CD4-positive, alpha-beta T cell treated with Interleukin-17A for 1 hour (primary cell): Measurements from ENCODE around the gene BEND6.

Experiments used
- DNase-seq: peaks from one replicate; pipeline ENCODE4 v3.0.0-alpha.2; 2020

BEND6 gene, protein sequence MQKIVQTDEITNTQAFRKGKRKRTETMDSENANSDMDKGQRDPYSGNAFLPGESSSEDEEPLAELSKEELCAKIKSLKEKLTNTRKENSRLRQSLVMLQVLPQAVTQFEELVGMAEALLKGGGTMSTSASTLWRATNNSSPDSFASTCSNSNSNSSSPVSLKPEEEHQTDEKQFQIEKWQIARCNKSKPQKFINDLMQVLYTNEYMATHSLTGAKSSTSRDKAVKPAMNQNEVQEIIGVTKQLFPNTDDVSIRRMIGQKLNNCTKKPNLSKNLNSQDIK

GRCh38 chr6:56954403-56955170 lies at the start of gene BEND6:
Gene BEND6 (plus strand): TSS chr6:56955107. CDS start chr6:56981811, 26,704 bp downstream.
- no peak for DNase-seq

DNA sequence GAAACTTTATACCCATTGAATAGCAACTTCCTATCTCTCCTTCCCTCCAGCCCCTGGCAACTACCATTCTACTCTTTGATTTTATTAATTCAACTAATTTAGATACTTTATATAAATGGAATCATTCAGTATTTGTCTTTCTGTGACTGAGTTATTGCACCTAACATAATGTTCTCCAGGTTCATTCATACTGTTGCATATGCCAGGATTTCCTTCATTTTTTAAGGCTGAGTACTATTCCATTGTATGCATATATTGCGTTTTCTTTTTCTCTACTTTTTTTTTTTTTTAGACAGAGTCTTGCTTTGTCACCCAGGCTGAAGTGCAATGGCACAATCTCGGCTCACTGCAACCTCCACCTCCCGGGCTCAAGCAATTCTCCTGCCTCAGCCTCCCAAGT lies 49.5 kb upstream of the BEND6 start:
- no peak for DNase-seq

GRCh38 chr6:56906752-56907151 lies 48.2 kb upstream of the BEND6 start:
- DNase-seq = no peak

DNA sequence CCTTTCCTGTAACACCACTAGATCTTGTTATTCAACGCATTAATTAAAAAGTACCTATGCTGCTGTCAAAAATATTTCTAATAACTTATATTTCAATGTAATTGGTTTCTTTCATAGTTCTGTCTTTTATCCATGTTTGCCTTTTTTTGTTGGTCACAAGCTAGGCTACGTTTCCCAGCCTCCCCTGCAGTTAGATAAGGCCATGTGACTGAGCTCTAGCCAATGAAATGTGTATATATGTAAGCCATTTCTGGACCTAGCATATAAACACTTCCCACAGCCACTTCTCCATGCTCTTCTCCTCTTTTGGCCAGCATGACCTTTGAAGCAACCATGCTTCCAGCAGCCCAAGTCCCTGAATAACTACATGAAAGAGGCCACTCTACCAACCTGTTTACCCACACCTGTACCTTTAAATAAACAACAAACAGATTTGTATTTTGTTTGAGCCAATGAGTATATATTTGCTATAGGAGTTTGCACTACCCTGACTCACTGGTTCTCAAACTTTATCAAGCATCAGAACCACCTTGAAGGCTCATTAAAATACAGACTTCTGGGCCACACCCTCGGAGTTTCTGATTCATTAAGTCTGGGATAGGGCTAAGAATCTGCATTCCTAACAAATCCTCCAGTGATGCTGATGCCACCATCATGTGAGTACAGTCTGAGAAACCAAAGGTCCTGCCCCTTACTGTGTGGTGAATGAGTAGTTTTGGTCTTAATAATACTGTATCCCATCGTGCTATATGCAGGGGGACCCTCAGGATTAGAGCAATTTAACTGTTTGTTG lies 45.6 kb upstream of the BEND6 start:
- no peak for DNase-seq

DNA sequence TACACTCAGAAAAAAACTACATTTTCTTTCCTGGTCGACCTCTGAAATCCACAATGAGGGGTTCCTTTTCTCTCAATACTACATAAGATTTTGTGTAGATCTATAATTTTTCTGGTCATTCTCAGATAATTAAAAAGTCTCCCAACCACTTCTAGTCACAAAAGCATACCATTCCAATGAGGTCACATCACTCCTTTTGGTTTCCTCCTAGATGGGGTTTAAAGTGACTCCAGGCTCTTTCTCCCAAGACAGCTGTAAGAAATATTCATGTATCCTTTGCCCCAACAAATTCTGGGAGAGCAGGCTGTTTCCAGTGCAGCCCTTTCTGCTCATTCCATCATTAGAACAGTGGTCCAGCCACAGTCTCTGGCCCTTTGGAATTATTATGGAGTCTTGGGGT lies 43.1 kb upstream of the BEND6 start:
- no peak for DNase-seq

- no peak for DNase-seq
Measured at GRCh38 chr6:56913285-56914074, 41.4 kb upstream of the BEND6 start.

DNA sequence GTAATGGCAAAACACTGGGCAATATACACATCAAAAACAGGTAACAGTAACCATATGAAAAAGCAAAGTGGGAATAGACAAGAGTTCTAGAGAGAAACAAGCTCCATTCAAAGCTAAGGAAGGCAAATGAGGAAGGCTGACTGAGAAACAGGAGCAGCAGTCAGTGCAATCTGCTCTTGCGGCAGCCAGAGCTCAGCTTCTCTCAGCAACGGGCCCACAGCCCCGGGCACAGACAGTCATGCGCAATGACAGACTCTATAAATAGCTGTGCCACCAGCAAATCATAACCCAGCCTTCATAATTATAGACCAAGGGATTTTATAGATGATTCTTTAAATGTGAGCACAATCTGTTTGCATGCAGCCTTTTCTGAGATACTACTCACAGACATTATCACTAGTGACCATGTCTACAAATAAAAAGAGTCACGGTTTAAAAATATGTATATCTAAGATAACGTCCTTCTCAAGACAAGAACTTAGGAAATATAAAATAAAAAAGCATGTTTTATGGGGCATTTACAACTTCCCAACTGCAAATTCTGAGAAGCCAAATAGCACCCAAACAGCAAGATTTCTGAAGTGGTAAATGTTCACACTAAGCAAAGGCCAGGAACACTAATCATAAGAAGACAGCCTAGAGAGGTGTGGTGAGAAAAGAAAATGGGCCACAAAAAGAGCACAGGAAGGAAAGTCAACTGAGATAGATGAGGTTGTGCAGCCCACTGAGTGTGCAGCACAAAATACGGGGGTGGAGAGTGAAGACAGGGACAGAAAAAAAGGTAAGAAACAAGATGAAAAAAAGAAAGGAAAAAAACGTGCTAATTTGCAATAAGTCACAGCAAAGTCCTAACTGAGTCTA lies 39.9 kb upstream of the BEND6 start:
- DNase-seq = no peak

- no peak for DNase-seq
Measured at GRCh38 chr6:56915832-56916231, 39.1 kb upstream of the BEND6 start.

DNA sequence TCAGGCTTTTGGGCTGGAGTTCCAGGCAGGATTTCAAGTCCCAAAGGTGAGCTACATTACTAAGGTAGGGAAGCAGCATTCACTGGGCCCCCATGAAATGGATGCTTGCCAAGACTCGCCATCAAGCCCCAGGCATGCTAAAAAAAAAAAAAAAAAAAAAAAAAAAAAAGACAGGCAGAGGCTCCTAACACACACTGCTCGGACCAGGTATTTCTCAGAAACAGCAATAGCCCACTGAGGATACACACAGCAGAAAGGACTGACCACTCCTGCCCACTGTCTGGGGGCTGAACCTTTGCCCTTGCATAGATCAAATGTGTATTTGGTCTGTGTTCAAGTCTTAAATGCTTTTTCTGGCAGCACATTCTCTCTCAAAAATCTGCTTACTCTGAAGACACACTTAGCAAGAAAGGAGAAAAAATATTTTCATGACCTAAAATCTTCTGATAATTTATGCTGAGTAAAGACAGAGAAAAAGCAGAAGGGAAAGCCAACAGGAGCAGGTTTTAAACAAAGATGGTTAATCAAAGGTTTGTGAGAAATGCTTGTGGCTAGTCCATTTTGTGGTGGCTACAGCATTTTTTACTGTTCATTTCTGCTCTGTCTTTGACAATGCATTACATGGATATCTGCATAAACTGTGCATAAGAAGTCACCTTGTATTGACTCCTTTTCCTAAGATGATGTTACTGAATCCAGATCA lies 37.9 kb upstream of the BEND6 start:
- no peak for DNase-seq

- DNase-seq = no peak
Measured at GRCh38 chr6:56922645-56923044, 32.3 kb upstream of the BEND6 start.

GRCh38 chr6:56923565-56923964 lies 31.3 kb upstream of the BEND6 start:
- DNase-seq = no peak

- no peak for DNase-seq
Measured at GRCh38 chr6:56927538-56928453, 27.1 kb upstream of the BEND6 start.

- DNase-seq = no peak
Measured at GRCh38 chr6:56930846-56931245, 24.1 kb upstream of the BEND6 start.

GRCh38 chr6:56932910-56933477 lies 21.9 kb upstream of the BEND6 start:
- DNase-seq = no peak

DNA sequence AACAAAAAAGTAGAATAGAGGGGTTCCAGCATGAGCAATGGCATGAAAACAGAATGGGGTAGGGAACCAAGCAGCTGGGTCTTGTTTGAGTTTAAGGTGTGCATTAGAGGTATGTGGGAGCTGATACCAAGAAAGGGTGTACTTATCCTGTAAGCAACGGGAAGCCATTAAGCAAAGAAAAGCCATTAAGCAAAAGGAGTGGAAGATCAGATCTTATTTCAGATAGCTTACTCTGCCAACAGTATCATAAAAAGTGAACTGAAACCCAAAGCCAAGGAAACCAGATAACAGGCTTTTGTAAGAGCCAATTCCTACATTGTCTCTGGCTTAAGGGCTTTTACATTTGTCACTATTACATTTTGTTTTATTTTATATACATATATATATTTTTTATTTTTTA lies 21.3 kb upstream of the BEND6 start:
- no peak for DNase-seq

GRCh38 chr6:56934876-56935275 lies 20.0 kb upstream of the BEND6 start:
- DNase-seq = no peak

GRCh38 chr6:56936466-56936865 lies 18.4 kb upstream of the BEND6 start:
- DNase-seq = no peak

- DNase-seq = no peak
Measured at GRCh38 chr6:56938649-56939191, 16.2 kb upstream of the BEND6 start.

GRCh38 chr6:56940463-56940862 lies 14.4 kb upstream of the BEND6 start:
- DNase-seq = no peak
